Medulla oblongata (tissue), 1 donor: Measurements from ENCODE around the gene ATP5IF1.

Source experiments
- DNase-seq: peaks from one replicate; pipeline ENCODE4 v3.0.0-alpha.2; 2015; ENCODE audit errors: extremely low spot score

The ATP5IF1 gene

GRCh38 chr1:28235755-28236655 lies at the start of gene ATP5IF1:
Gene ATP5IF1, plus strand, starts transcription at chr1:28236124. Its CDS starts 60 bp downstream, at chr1:28236184.
- DNase-seq: peak; percentile 99

GRCh38 chr1:28190337-28190979 lies 45.5 kb upstream of the ATP5IF1 start:
- DNase-seq: no peak

- DNase-seq: no peak
Measured at GRCh38 chr1:28190996-28191645, 44.8 kb upstream of the ATP5IF1 start.

GRCh38 chr1:28193701-28194161 lies 42.2 kb upstream of the ATP5IF1 start:
- DNase-seq: no peak

GRCh38 chr1:28194326-28195035 lies 41.4 kb upstream of the ATP5IF1 start:
- DNase-seq: no peak

GRCh38 chr1:28195780-28196179 lies 40.1 kb upstream of the ATP5IF1 start:
- no peak for DNase-seq

- no peak for DNase-seq
Measured at GRCh38 chr1:28196330-28196729, 39.6 kb upstream of the ATP5IF1 start.

GRCh38 chr1:28197682-28198415 lies 38.1 kb upstream of the ATP5IF1 start:
- DNase-seq: no peak

GRCh38 chr1:28199328-28200233 lies 36.3 kb upstream of the ATP5IF1 start:
- DNase-seq: no peak

- DNase-seq: no peak
Measured at GRCh38 chr1:28200234-28200873, 35.6 kb upstream of the ATP5IF1 start.

GRCh38 chr1:28205243-28205642 lies 30.7 kb upstream of the ATP5IF1 start:
- no peak for DNase-seq

GRCh38 chr1:28208818-28209441 lies 27.0 kb upstream of the ATP5IF1 start:
- peak; percentile 87 for DNase-seq

GRCh38 chr1:28209700-28210099 lies 26.2 kb upstream of the ATP5IF1 start:
- DNase-seq: no peak

- DNase-seq: no peak
Measured at GRCh38 chr1:28213315-28213714, 22.6 kb upstream of the ATP5IF1 start.

- DNase-seq: no peak
Measured at GRCh38 chr1:28229089-28229488, 6.8 kb upstream of the ATP5IF1 start.

- no peak for DNase-seq
Measured at GRCh38 chr1:28229996-28230395, 5.9 kb upstream of the ATP5IF1 start.

GRCh38 chr1:28232558-28233263 lies 3.2 kb upstream of the ATP5IF1 start, which contains the start of gene DNAJC8:
Gene DNAJC8, minus strand, starts transcription at chr1:28233029. Its CDS starts 31 bp downstream, at chr1:28232998.
- peak; percentile 95 for DNase-seq

GRCh38 chr1:28233264-28233606 lies 2.7 kb upstream of the ATP5IF1 start:
- no peak for DNase-seq
